Trophoblast cell (in vitro differentiated cells and primary cell): ENCODE measurements around the gene ABCC10.
A peak's percentile ranks its signal among the peaks of the same experiment; 100 is the strongest.

Experiments used
- DNase-seq, 2 donors: peaks; one replicate each; pipeline ENCODE4 v3.0.0-alpha.2; 2016
- H2AFZ ChIP-seq: 2 replicates; pipeline ENCODE4 v1.6.1; 2013; ENCODE audit warnings: low read length, moderate library complexity, mild to moderate bottlenecking; ENCODE audit not compliant: insufficient read depth, poor library complexity
- H2AK5ac ChIP-seq: 2 replicates; pipeline ENCODE4 v1.6.1; 2013; ENCODE audit warnings: mild to moderate bottlenecking, low read length
- H2BK120ac ChIP-seq: 2 replicates; pipeline ENCODE4 v1.6.1; 2013; ENCODE audit warnings: low read length, mild to moderate bottlenecking, moderate library complexity; ENCODE audit not compliant: insufficient read depth, poor library complexity
- H2BK12ac ChIP-seq: 2 replicates; pipeline ENCODE4 v1.6.1; 2013; ENCODE audit warnings: mild to moderate bottlenecking, low read length, moderate library complexity
- H2BK5ac ChIP-seq: 2 replicates; pipeline ENCODE4 v1.6.1; 2013; ENCODE audit warnings: low read length, low read depth, moderate library complexity, mild to moderate bottlenecking; ENCODE audit not compliant: poor library complexity
- H3K14ac ChIP-seq: 2 replicates; pipeline ENCODE4 v1.6.1; 2013; ENCODE audit warnings: mild to moderate bottlenecking, low read length
- H3K18ac ChIP-seq: 2 replicates; pipeline ENCODE4 v1.6.1; 2013; ENCODE audit warnings: mild to moderate bottlenecking, low read length
- H3K23ac ChIP-seq: 2 replicates; pipeline ENCODE4 v1.6.1; 2013; ENCODE audit warnings: low read length
- H3K27ac ChIP-seq: 2 replicates; pipeline ENCODE4 v1.5.1; 2013; ENCODE audit warnings: low read depth, mild to moderate bottlenecking, inconsistent platforms, low read length, moderate library complexity
- H3K27me3 ChIP-seq: 2 replicates; pipeline ENCODE4 v1.6.1; 2013; ENCODE audit warnings: inconsistent platforms, mild to moderate bottlenecking, low read length, moderate library complexity; ENCODE audit not compliant: insufficient read depth
- H3K36me3 ChIP-seq, 2 experiments: 1 replicate in 1 of 2; 2 replicates in 1 of 2; pipeline ENCODE4 v1.6.1; 2013; ENCODE audit warnings: low read length in 2 of 2, mild to moderate bottlenecking in 2 of 2, moderate library complexity in 1 of 2; ENCODE audit not compliant: insufficient read depth in 2 of 2, control insufficient read depth in 1 of 2
- H3K4ac ChIP-seq: 2 replicates; pipeline ENCODE4 v1.6.1; 2013; ENCODE audit warnings: low read depth, mild to moderate bottlenecking, low read length, moderate library complexity
- H3K4me1 ChIP-seq, 2 experiments: 1 replicate in 1 of 2; 2 replicates in 1 of 2; pipeline ENCODE4 v1.6.1; 2013; ENCODE audit warnings: low read length in 2 of 2, mild to moderate bottlenecking in 2 of 2, moderate library complexity in 1 of 2; ENCODE audit not compliant: insufficient read depth in 2 of 2, control insufficient read depth in 1 of 2
- H3K4me2 ChIP-seq: 2 replicates; pipeline ENCODE4 v1.6.1; 2013; ENCODE audit warnings: inconsistent platforms, mild to moderate bottlenecking, low read length, moderate library complexity
- H3K4me3 ChIP-seq: 2 replicates; pipeline ENCODE4 v1.5.1; 2013; ENCODE audit warnings: mild to moderate bottlenecking, low read depth, low read length, inconsistent platforms
- H3K79me1 ChIP-seq: one replicate; pipeline ENCODE4 v1.6.1; 2013; ENCODE audit warnings: low read length
- H3K79me2 ChIP-seq: 2 replicates; pipeline ENCODE4 v1.6.1; 2013; ENCODE audit warnings: low read length, mild to moderate bottlenecking; ENCODE audit not compliant: control insufficient read depth, insufficient read depth, poor library complexity
- H3K9ac ChIP-seq: 2 replicates; pipeline ENCODE4 v1.6.1; 2013; ENCODE audit warnings: mild to moderate bottlenecking, low read length
- H3K9me3 ChIP-seq: 2 replicates; pipeline ENCODE4 v1.6.1; 2013; ENCODE audit warnings: low read depth, mild to moderate bottlenecking, control low read depth, inconsistent platforms, low read length; ENCODE audit not compliant: insufficient read depth
- H4K12ac ChIP-seq: 2 replicates; pipeline ENCODE4 v1.6.1; 2013; ENCODE audit warnings: low read depth, mild to moderate bottlenecking, low read length, moderate library complexity
- H4K8ac ChIP-seq: 2 replicates; pipeline ENCODE4 v1.6.1; 2013; ENCODE audit warnings: low read depth, mild to moderate bottlenecking, low read length, moderate library complexity
- H4K91ac ChIP-seq: one replicate; pipeline ENCODE4 v1.6.1; 2013; ENCODE audit warnings: low read depth, mild to moderate bottlenecking, low read length, moderate library complexity
- WGBS: extraction: QIAGEN DNeasy Blood & Tissue Kit; methylation state at CpG from one replicate; pipeline ENCODE4 v1.1.7; 2013; ENCODE audit warnings: missing lambda C conversion rate; ENCODE audit not compliant: insufficient read length, insufficient coverage; ENCODE audit errors: extremely low coverage; 5-methylcytosine and 5-hydroxymethylcytosine counted together

The ABCC10 gene

DNA sequence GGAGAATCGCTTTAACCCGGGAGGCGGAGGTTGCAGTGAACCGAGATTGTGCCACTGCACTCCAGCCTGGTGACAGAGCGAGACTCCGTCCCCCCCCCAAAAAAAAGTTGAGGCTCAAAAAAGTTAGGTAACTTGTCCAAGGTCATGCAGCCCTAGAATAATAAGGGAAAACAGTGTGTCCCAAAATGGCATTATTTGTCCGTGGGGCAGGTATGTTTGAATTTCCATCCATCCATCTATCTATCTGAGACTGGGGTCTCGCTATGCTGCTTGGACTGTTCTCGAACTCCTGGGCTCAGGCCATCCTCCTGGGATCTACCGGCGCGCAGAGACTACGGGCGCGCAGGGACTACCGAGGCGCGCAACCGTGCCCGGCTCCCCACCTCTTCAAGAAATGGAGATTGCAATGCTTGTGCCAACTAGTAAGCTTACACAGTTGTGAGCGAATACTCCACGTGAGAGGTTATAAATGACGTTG is 374 bp upstream of the ABCC10 start:
- peak overlapping the region; percentile 82 for H4K8ac ChIP-seq
- no peak overlapping the region for H3K23ac ChIP-seq
- no peaks in the 10 kb centered on the region for H3K9me3 ChIP-seq
- H2BK120ac ChIP-seq, result no peak overlapping the region
- no peak overlapping the region for H3K27ac ChIP-seq
- peaks cover under 1% of the 10 kb centered on the region in 2 experiments for H3K36me3 ChIP-seq
- no CpG with 5 or more reads among the region's 23 CpGs for WGBS
- no peak overlapping the region for H3K4ac ChIP-seq
- H3K4me1 ChIP-seq, result peaks cover 3% of the 10 kb centered on the region in 2 experiments
- peak overlapping the region; percentile 50 for H2AFZ ChIP-seq
- no peaks in the 10 kb centered on the region for H3K27me3 ChIP-seq
- H4K12ac ChIP-seq, result peak overlapping the region; percentile 43
- H4K91ac ChIP-seq, result peak overlapping the region; percentile 44
- H3K79me1 ChIP-seq, result peaks cover 7% of the 10 kb centered on the region
- H2BK5ac ChIP-seq, result no peak overlapping the region
- H2BK12ac ChIP-seq, result no peak overlapping the region
- H2AK5ac ChIP-seq, result no peak overlapping the region
- peak overlapping the region; percentile 5 for H3K14ac ChIP-seq
- peak overlapping the region; percentile 96 for H3K4me3 ChIP-seq
- peak overlapping the region; percentile 21 for H3K18ac ChIP-seq
- peak overlapping the region; percentile 94 for H3K4me2 ChIP-seq
- peak overlapping the region; percentile 6 for H3K9ac ChIP-seq
- H3K79me2 ChIP-seq, result peaks cover 4% of the 10 kb centered on the region
- no peak for DNase-seq

DNA sequence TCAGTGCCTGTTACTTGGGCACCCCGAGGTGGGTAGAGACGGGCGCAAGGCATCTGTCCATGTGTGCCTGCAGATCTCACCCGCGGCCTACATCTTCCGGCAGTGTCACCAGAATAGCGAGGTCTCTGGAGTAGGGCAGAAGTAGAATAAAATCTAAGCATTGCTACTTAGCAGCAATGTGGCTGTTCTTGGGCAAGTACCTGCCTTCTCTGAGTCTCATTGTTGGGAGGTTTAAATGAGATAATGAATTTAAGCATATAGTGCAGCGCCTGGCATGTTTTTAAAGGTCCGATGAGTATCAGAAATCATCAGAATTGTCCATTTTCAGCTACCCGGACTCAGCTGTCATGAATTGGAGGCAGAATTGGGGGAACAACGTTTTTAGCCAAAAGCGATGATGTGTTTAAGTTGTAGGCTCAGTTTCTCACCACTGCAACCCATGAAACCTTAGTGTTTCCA is 800 bp downstream of the ABCC10 start:
- H3K79me2 ChIP-seq, result peaks cover 4% of the 10 kb centered on the region
- WGBS, result no CpG with 5 or more reads among the region's 12 CpGs
- peak overlapping the region; percentile 23 for H3K23ac ChIP-seq
- H3K18ac ChIP-seq, result peak overlapping the region; percentile 83
- peaks cover 7% of the 10 kb centered on the region for H3K79me1 ChIP-seq
- peak overlapping the region; percentile 83 for H3K9ac ChIP-seq
- peak overlapping the region; percentile 94 for H3K4ac ChIP-seq
- peak overlapping the region; percentile 78 for H3K27ac ChIP-seq
- H4K8ac ChIP-seq, result peak overlapping the region; percentile 97
- H3K27me3 ChIP-seq, result no peaks in the 10 kb centered on the region
- peak overlapping the region; percentile 62 for H2AK5ac ChIP-seq
- H4K12ac ChIP-seq, result peak overlapping the region; percentile 94
- H4K91ac ChIP-seq, result peak overlapping the region; percentile 92
- H3K14ac ChIP-seq, result peak overlapping the region; percentile 97
- no peaks in the 10 kb centered on the region for H3K9me3 ChIP-seq
- peak overlapping the region; percentile 86 for H2BK5ac ChIP-seq
- H3K4me1 ChIP-seq, result peaks cover 3% of the 10 kb centered on the region in 2 experiments
- peaks cover 13% of the 10 kb centered on the region in 2 experiments for H3K36me3 ChIP-seq
- H2BK12ac ChIP-seq, result no peak overlapping the region
- peak overlapping the region; percentile 92 for H2BK120ac ChIP-seq
- H3K4me3 ChIP-seq, result peak overlapping the region; percentile 96
- no peak for DNase-seq
- peak overlapping the region; percentile 98 for H2AFZ ChIP-seq
- peak overlapping the region; percentile 94 for H3K4me2 ChIP-seq

DNA sequence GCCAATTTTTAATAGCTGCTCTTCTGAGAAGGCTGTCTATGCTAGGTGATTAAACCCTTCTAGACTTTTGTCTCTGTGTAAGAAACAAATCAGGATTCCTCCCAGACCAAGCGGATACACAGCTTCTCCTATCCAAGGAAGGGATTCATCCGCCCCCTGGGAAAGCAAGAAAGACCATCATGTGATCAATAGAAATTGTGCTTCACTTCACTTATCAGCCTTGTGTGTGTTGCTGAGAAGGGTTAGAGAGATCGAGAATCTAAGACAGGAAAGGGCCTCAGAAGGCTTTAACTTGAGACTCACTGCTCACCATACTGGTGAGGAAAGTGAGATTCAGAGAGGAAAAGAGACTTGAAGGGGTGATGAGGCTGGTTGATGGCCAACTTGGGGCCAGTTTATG is 1.5 kb downstream of the ABCC10 start:
- Histone ChIP-seq H3K79me2 (peaks cover 4% of the 10 kb centered on the region), H3K14ac (no peak overlapping the region)
- WGBS, result no CpG with 5 or more reads among the region's 3 CpGs

DNA sequence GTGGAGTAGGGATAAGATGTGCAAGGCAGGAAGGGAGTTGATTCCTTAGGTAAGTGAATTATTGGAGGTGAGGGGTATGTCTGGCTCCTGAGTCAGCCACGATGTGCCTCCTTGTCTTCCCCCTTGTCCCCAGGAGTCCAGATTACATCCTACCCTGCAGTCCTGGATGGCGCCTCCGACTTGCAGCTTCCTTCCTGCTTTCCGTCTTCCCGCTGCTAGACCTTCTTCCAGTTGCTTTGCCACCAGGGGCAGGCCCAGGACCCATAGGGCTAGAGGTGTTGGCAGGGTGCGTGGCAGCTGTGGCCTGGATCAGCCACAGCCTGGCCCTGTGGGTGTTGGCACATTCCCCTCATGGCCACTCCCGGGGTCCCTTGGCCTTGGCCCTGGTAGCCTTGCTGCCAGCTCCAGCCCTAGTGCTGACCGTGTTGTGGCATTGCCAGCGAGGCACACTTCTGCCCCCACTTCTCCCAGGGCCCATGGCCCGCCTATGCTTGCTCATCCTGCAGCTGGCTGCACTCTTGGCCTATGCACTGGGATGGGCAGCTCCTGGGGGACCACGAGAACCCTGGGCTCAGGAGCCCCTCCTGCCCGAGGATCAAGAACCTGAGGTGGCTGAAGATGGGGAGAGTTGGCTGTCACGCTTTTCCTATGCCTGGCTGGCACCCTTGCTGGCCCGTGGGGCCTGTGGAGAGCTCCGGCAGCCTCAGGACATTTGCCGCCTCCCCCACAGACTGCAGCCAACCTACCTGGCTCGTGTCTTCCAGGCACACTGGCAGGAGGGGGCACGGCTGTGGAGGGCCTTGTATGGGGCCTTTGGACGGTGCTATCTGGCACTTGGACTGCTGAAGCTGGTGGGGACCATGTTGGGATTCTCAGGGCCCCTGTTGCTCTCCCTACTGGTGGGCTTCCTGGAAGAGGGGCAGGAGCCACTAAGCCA is 4.9 kb downstream of the ABCC10 start:
- Histone ChIP-seq H3K79me2 (peaks cover 4% of the 10 kb centered on the region), H3K18ac (peak overlapping the region; percentile 9), H3K9ac (no peak overlapping the region), H3K9me3 (no peaks in the 10 kb centered on the region), H4K8ac (no peak overlapping the region), H2BK120ac (no peak overlapping the region), H2BK12ac (no peak overlapping the region), H3K4me3 (no peak overlapping the region), H3K4me2 (no peak overlapping the region), H2AK5ac (no peak overlapping the region), H3K79me1 (peaks cover 4% of the 10 kb centered on the region), H4K91ac (no peak overlapping the region), H3K27ac (no peak overlapping the region), H3K4ac (no peak overlapping the region), H3K4me1 (peaks cover 3% of the 10 kb centered on the region in 2 experiments), H2BK5ac (no peak overlapping the region), H3K27me3 (no peaks in the 10 kb centered on the region), H3K36me3 (peaks cover 20 to 31% of the 10 kb centered on the region in 2 experiments), H3K23ac (no peak overlapping the region), H4K12ac (no peak overlapping the region), H3K14ac (no peak overlapping the region), H2AFZ (no peak overlapping the region)
- no peak for DNase-seq
- WGBS, result no CpG with 5 or more reads among the region's 19 CpGs

More for the DNA sequence above, 1.5 kb downstream of the ABCC10 start:
- Histone ChIP-seq H3K9ac (no peak overlapping the region), H3K36me3 (peaks cover 14 to 19% of the 10 kb centered on the region in 2 experiments), H3K4me3 (no peak overlapping the region), H2BK120ac (no peak overlapping the region), H3K27ac (no peak overlapping the region), H3K4me2 (peak overlapping the region; percentile 94), H3K9me3 (no peaks in the 10 kb centered on the region), H4K8ac (no peak overlapping the region), H3K4me1 (peaks cover 3% of the 10 kb centered on the region in 2 experiments), H3K23ac (no peak overlapping the region), H2BK5ac (no peak overlapping the region), H3K79me1 (peaks cover 7% of the 10 kb centered on the region), H3K4ac (no peak overlapping the region), H4K91ac (no peak overlapping the region), H2AFZ (no peak overlapping the region), H2AK5ac (no peak overlapping the region), H3K18ac (no peak overlapping the region), H4K12ac (no peak overlapping the region), H3K27me3 (no peaks in the 10 kb centered on the region), H2BK12ac (no peak overlapping the region)
- DNase-seq, result no peak
